ENCODE measurements around the gene GAPVD1.
A peak's percentile ranks its signal among the peaks of the same experiment; 100 is the strongest.

GAPVD1 gene

DNA sequence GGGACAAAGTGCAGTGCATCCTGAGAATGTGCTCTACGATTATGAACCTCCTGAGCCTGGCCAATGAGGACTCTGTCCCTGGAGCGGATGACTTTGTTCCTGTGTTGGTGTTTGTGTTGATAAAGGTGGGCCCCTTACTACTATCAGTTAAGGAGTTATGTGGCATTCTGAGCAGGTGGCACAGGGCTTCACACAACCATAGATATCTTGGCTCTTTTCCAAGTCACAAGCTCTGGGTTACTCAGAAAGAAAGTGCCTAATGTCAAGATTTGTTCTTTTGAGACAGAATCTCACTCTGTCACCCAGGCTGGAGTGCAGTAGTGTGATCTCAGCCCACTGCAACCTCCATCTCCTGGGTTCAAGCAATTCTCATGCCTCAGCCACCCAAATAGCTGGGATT, 99.0 kb downstream of the GAPVD1 start:
- no peak overlapping the region for H2AFZ ChIP-seq (ENCODE audit: low read depth, low read length)
- H4K20me1 ChIP-seq (ENCODE audit: insufficient read depth, low read length), result peaks cover 2% of the 10 kb centered on the region; the same call in 1 of the 2 replicates
- no peaks in the 10 kb centered on the region for H3K27me3 ChIP-seq (ENCODE audit: low read depth, low read length)
- no peak for TF ChIP-seq CTCF (IDR thresholded peaks at IDR 0.05; ENCODE audit: low read depth, low read length)
- no peak for TF ChIP-seq EZH2phosphoT487 (IDR thresholded peaks at IDR 0.05; ENCODE audit: low read depth)
- peaks cover 12% of the 10 kb centered on the region for H3K4me1 ChIP-seq (ENCODE audit: low read length)
- H3K36me3 ChIP-seq (replicated peaks; ENCODE audit: low read depth, low read length), result peaks cover 51% of the 10 kb centered on the region
- H3K4me3 ChIP-seq (ENCODE audit: low read length), result no peak overlapping the region
- no peak overlapping the region for H3K9ac ChIP-seq (ENCODE audit: low read length)
- H3K9me3 ChIP-seq (ENCODE audit: insufficient read depth, low read length), result no peaks in the 10 kb centered on the region
- no peaks in the 10 kb centered on the region for H3K79me2 ChIP-seq (ENCODE audit: low read length)
- H3K4me2 ChIP-seq (ENCODE audit: low read length), result peak overlapping the region; percentile 14; the same call in 1 of the 2 replicates
- peak overlapping the region; percentile 26; the same call in 1 of the 2 replicates for H3K27ac ChIP-seq (ENCODE audit: low read length)

- no peaks in the 10 kb centered on the region for H3K79me2 ChIP-seq (ENCODE audit: low read length)
- H3K9me3 ChIP-seq (ENCODE audit: insufficient read depth, low read length), result no peaks in the 10 kb centered on the region
- no peak overlapping the region for H3K4me3 ChIP-seq (ENCODE audit: low read length)
- H4K20me1 ChIP-seq (ENCODE audit: insufficient read depth, low read length), result peaks cover 2% of the 10 kb centered on the region; the same call in 1 of the 2 replicates
- H2AFZ ChIP-seq (ENCODE audit: low read depth, low read length), result no peak overlapping the region
- H3K9ac ChIP-seq (ENCODE audit: low read length), result no peak overlapping the region
- H3K27ac ChIP-seq (ENCODE audit: low read length), result no peak overlapping the region
- TF ChIP-seq EZH2phosphoT487 (IDR thresholded peaks at IDR 0.05; ENCODE audit: low read depth), result no peak
- TF ChIP-seq CTCF (IDR thresholded peaks at IDR 0.05; ENCODE audit: low read depth, low read length), result peak; percentile 22; the same call in 1 of the 2 replicates
- no peaks in the 10 kb centered on the region for H3K27me3 ChIP-seq (ENCODE audit: low read depth, low read length)
- peaks cover 12% of the 10 kb centered on the region for H3K4me1 ChIP-seq (ENCODE audit: low read length)
- H3K36me3 ChIP-seq (replicated peaks; ENCODE audit: low read depth, low read length), result peaks cover 44% of the 10 kb centered on the region
- H3K4me2 ChIP-seq (ENCODE audit: low read length), result no peak overlapping the region
Measured at GRCh38 chr9:125361837-125362531, 100.4 kb downstream of the GAPVD1 start.

DNA sequence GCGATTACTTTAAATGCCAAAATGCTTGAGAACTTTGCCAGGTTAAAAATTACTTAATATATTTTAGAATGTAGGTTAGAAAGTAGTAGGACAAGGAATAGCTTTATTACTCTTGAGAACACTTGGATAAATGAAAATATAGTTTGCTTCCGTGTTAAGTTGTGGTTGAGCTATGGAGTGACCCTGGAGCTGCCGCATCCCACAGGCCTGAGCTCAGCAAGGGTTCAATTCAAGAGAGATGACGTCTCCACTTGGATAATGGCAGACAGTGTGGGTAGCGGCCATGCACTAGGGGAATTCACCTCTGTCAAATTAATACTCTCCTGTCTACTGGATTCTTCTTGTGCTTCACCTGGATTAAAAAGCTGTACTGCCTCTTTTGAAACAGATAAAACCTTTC, 105.0 kb downstream of the GAPVD1 start:
- Histone ChIP-seq H3K4me1 (ENCODE audit: low read length) (no peaks in the 10 kb centered on the region), H3K4me2 (ENCODE audit: low read length) (no peak overlapping the region), H4K20me1 (ENCODE audit: insufficient read depth, low read length) (no peaks in the 10 kb centered on the region), H2AFZ (ENCODE audit: low read depth, low read length) (no peak overlapping the region), H3K4me3 (ENCODE audit: low read length) (no peak overlapping the region), H3K27ac (ENCODE audit: low read length) (no peak overlapping the region), H3K9ac (ENCODE audit: low read length) (no peak overlapping the region), H3K36me3 (replicated peaks; ENCODE audit: low read depth, low read length) (peaks cover 24% of the 10 kb centered on the region), H3K27me3 (ENCODE audit: low read depth, low read length) (no peaks in the 10 kb centered on the region), H3K79me2 (ENCODE audit: low read length) (no peaks in the 10 kb centered on the region), H3K9me3 (ENCODE audit: insufficient read depth, low read length) (no peaks in the 10 kb centered on the region)
- TF ChIP-seq EZH2phosphoT487 (IDR thresholded peaks at IDR 0.05; ENCODE audit: low read depth) (no peak), CTCF (IDR thresholded peaks at IDR 0.05; ENCODE audit: low read depth, low read length) (no peak)

- H3K4me1 ChIP-seq (ENCODE audit: low read length), result peaks cover 2% of the 10 kb centered on the region; the same call in 1 of the 2 replicates
- H3K36me3 ChIP-seq (replicated peaks; ENCODE audit: low read depth, low read length), result no peaks in the 10 kb centered on the region
- no peaks in the 10 kb centered on the region for H3K79me2 ChIP-seq (ENCODE audit: low read length)
- no peak overlapping the region for H3K4me2 ChIP-seq (ENCODE audit: low read length)
- no peak overlapping the region for H3K4me3 ChIP-seq (ENCODE audit: low read length)
- H3K9ac ChIP-seq (ENCODE audit: low read length), result no peak overlapping the region
- H3K9me3 ChIP-seq (ENCODE audit: insufficient read depth, low read length), result no peaks in the 10 kb centered on the region
- no peaks in the 10 kb centered on the region for H4K20me1 ChIP-seq (ENCODE audit: insufficient read depth, low read length)
- H3K27me3 ChIP-seq (ENCODE audit: low read depth, low read length), result no peaks in the 10 kb centered on the region
- no peak for TF ChIP-seq EZH2phosphoT487 (IDR thresholded peaks at IDR 0.05; ENCODE audit: low read depth)
- H2AFZ ChIP-seq (ENCODE audit: low read depth, low read length), result no peak overlapping the region
- no peak overlapping the region for H3K27ac ChIP-seq (ENCODE audit: low read length)
Measured at GRCh38 chr9:125370786-125371185, 109.2 kb downstream of the GAPVD1 start.
